Activated CD8-positive, alpha-beta memory T cell treated with anti-CD3 and anti-CD28 coated beads for 24 hours (primary cell): Measurements from ENCODE around the gene SHISAL2A.

Source experiments
- DNase-seq: peaks from one replicate; pipeline ENCODE4 v3.0.0-alpha.2; 2020

SHISAL2A gene

DNA sequence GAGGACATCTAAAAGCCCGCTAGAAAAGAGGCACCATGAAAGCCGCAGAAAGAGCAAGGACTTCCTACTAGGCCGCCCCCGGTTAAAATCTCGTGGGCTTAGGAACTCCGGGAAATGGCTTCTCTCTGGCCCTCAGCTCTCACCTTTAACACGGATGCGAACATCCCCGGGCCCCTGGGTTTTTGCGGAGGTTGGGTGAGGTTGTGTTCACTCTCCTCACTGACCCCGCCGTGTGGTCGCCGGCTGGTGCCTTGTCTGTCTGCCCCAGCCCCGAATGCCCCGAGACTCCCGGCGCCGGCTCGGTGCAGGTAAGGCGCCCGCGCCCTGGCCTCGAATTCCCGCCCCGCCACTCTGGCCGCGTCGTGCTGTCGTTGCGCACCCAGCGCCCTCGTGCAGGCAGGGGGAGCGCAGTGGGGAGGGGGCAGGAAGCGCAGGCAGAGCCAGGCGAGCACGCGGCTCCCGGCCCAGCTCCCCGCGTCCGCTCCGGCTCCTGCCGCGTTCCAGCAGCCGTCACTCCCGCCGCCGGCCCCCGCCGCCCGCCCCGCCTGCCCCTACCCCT is at the start of gene SHISAL2A:
SHISAL2A (plus strand) TSS at position 437 of the 559 bp plus-strand sequence. CDS start 326 bp downstream, outside the sequence.
- peak; percentile 88 for DNase-seq

DNA sequence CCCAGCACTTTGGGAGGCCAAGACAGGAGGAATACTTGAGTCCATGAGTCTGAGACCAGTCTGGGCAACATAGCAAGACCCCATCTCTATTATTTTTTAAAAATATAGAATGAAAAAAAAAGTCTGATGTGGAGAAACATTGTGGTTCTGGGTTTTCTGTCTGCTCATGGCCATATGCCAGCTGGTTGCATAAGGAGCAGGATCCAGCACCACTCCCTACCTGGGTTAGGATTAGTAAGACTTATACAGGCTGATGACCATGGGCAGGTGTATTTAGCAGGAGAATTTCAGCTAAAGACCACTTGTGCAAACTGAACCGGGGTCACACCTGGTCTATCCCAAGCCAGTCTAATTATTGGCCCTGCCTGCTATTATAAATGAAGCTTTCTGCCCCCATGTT is 47.5 kb upstream of the SHISAL2A start:
- DNase-seq, result no peak

- no peak for DNase-seq
These were observed 44.9 kb upstream of the SHISAL2A start for GRCh38 chr1:52588027-52588426.

GRCh38 chr1:52588535-52588934 is 44.4 kb upstream of the SHISAL2A start:
- no peak for DNase-seq

- DNase-seq, result no peak
These were observed 42.7 kb upstream of the SHISAL2A start for GRCh38 chr1:52590266-52590665.

- DNase-seq, result no peak
These were observed 40.2 kb upstream of the SHISAL2A start for GRCh38 chr1:52592637-52593323.

DNA sequence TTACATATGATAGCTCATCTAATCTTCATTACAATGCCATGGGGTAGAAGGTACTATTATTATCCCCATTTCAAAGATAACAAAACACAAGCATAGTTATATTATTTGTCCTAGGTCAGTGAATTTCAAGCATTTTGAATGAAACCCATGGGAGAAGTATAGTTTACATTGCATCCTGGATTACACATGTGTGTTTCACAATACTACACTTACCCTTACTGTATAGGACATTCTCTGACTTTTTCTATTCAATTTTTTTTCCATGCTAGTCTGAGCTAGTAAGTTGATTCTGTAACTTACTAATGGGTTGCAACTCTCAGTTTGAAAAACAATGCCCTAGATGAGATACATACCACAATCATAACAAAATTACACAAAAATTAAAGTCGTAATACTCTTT is 39.5 kb upstream of the SHISAL2A start:
- no peak for DNase-seq

GRCh38 chr1:52595061-52595460 is 37.9 kb upstream of the SHISAL2A start:
- DNase-seq, result no peak

DNA sequence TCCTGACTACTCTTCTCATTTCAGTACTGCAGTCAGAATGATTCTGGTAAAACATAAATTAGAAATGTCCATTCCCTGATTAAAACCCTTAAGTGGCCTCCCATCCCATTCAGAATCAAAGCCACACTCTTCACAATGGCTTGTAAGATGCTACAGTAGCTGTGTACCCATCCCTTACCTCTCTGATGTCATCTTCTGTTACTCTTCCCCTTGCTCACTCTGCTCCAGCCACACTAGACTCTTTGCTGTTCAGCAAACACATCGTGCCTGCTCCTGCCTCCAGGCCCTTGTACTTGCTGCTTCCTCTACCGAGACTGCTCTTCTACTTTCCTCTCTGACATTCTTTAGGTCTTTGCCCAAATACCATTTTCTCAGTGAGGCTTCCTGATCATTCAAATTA is 35.1 kb upstream of the SHISAL2A start:
- no peak for DNase-seq

- DNase-seq, result no peak
These were observed 34.2 kb upstream of the SHISAL2A start for GRCh38 chr1:52598729-52599128.

DNA sequence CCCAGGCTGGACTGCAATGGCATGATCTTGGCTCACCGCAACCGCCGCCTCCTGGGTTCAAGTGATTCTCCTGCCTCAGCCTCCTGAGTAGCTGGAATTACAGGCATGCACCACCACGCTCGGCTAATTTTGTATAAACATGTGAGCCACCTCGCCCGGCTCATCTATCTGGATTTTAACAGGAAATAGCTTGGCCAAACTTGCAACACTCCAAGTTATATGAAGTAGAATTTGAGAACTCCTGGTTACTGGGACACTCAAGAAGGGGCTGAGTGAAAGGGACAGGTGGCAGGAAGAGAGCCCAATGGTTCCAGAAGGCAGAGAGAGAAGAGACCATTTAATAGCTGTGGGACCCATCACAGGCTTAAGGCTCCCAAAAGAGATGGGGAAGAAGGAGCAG is 33.7 kb upstream of the SHISAL2A start:
- DNase-seq, result no peak

DNA sequence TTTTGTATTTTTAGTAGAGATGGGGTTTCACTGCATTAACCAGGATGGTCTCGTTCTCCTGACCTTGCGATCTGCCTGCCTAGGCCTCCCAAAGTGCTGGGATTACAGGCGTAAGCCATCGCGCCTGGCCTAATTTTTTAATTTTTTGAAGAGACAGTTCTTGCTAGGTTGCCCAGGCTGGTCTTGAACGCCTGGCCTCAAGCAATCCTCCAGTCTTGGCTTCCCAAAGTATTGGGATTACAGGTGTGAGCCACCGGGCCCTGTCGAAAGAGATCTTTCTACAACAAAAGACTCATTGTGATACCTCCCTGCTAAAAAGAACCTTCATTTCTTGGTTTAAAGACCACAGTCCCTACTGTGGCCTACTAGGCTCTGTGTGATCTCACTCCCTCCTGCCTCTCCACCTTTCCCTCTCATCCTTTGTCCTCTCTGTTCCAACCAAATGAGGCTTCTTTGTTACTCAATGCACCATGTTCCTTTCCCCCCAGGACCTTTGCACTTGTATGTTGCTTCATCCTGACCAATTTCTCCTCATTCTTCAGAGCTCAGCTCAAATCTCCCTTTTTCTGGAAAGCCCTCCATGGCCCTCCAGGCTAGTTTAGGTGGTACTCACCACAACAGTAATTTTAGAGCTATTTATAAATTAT is 32.3 kb upstream of the SHISAL2A start:
- DNase-seq, result no peak

DNA sequence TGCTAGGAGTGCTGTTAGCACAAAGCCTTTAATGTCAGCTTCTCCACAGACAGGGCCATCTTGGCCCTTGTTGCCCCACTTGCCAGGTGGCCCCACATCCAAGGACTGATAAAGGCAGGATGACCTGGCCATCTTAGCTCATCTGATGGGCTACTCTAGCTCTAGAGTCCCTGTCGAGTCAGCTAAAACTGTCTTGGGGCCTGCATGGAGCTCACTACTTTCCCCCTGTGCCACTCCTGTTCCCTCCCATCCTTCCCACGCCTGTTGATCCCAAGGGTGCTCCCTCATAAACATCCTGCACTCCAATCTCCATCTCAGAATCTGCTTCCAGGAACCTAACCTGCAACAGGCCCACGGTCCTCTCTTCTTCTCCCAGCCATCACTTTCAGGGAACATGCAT is 31.4 kb upstream of the SHISAL2A start:
- no peak for DNase-seq

DNA sequence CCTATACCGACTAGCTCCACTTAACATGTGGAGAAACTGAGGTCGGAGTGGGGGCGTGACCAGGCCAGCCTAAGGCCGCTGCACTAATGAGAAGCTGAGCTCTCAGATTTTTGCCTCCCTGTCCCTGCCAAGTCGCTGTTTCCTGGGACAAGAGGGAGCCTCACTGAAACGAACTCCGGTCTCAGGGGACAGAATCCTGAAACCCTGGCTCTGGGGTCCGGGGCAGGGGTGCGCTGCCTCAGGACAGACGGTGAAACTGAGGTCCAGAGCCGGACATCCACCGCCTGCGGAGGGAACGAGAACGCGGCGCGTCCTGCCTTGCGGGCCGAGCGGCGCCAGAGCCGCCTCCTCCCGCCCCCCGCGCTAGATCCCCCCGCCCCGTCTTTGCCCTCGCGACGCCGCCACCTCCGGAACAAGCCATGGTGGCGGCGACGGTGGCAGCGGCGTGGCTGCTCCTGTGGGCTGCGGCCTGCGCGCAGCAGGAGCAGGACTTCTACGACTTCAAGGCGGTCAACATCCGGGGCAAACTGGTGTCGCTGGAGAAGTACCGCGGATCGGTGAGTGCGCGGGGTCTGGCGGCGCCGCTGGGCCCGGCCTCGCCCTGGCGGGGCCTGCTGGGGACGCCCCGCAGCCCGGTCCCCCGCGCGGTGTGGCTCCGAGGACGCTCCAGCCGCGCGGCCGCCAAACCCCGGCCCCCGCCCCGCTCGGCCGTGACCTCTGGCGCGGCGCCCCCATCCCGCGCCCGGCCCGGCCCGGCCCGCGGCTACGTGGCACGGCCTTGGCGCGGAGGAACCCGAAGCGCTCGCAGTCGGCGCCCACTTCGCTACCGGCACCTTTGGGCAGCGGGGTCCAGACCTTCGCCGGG is 30.7 kb upstream of the SHISAL2A start, which contains the start of gene GPX7:
GPX7 (plus strand) TSS at position 381 of the 865 bp plus-strand sequence; CDS start at position 420, 39 bp downstream.
- peak; percentile 84 for DNase-seq

- DNase-seq, result peak; percentile 73
These were observed 29.9 kb upstream of the SHISAL2A start for GRCh38 chr1:52602856-52603600.

GRCh38 chr1:52603630-52604029 is 29.3 kb upstream of the SHISAL2A start:
- no peak for DNase-seq

DNA sequence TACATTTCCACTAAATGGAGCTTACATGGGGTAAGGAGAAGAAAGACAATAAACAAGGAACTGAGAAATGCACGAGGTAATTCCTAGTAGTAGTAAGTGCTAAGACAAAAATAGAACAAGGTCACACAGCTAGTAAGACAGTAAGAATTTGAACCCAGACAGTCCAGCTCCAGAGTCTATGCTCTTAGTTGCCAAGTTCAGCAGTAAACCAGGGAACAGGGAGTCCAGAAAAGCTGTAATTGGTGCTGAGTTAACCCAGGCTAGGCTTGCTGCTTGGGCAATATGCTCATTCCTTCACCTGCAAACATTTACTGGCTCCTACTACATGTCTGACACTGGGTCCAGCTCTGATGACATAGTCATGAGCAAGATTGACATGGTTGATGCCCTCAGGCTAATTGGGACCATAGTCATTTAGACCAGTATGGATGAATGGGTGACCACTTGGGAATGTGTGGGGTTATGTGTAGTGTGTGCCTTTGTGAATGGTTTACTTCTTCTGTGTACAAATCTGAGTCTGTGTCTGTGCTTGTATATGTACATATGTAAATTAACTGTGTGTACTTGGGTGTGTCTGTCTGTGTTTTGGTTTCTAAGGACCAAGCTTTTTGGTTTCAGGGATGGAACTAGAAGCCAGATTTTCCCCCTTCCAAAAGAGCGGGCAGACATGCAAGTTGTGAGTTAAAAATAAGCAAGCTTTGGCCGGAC is 28.8 kb upstream of the SHISAL2A start:
- DNase-seq, result no peak

GRCh38 chr1:52613636-52614373 is 19.2 kb upstream of the SHISAL2A start:
- no peak for DNase-seq

GRCh38 chr1:52614671-52615070 is 18.3 kb upstream of the SHISAL2A start:
- no peak for DNase-seq

- no peak for DNase-seq
These were observed 17.4 kb upstream of the SHISAL2A start for GRCh38 chr1:52615489-52616042.

DNA sequence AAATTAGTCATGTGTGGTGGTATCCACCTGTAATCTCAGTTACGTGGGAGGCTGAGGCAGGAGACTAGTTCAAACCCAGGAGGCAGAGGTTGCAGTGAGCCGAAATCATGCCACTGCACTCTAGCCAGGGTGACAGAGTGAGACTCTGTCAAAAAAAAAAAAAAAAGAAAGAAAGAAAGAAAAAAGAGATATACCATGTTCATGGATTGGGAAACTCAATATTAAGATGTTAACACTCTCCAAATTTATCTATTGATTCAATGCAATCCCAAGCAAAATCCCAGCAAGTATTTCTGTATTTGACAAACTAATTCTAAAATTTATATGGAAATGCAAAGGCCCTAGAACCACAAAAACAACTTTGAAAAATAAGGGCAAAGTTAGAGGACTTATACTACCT is 11.0 kb upstream of the SHISAL2A start:
- no peak for DNase-seq
